Stimulated activated CD4-positive, alpha-beta T cell treated with anti-CD3 and anti-CD28 coated beads, Interleukin-2, amount 100 ng/mL, for 4 hours (primary cell): Measurements from ENCODE around the gene ETV1.
A peak's percentile ranks its signal among the peaks of the same experiment; 100 is the strongest.

Experiments used
- DNase-seq: peaks from one replicate; pipeline ENCODE4 v3.0.0-alpha.2; 2020; ENCODE audit warnings: low read depth

Gene ETV1

DNA sequence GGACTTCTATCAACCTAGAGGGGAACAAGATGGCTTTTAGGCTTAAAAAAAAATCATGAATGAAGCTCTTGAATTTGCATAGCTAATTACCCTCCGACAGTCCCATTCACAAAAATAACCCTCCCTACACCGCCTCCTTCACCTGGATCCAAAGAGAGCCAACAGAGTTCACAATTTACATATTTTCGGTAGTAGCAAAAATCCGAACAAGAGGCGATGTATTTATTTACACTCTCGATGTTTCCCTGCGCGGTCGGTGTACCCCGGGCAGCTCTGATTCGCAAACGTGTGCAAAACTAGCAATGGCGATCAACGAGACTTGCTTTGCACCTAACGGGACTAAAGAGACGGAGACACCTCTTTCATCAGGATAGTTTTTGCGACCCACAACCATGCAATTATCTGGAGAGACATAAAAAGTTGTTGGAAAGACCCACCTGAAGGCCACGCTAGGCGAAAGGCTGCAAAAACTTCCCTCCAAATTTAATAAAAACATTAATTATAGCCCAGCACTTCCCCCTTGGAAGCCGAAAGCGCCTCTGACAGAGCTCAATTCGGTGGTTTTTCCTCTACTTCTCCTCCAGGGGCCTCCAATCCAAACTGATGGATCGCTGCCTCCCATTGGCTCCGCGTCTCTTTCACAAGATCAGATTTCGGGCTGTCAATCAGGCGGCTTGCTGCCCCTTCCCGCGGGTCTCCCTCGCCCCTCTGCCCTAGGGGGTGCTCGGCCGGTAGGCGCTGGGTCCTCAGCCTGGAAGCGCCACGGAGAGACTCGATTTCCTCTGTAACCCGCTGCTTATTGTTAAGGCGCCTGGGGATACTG, at the start of gene ETV1:
TSS of gene ETV1 (minus strand) at position 541 of the 823 bp plus-strand sequence. CDS start 614 bp downstream, outside the sequence.
- DNase-seq: no peak

- DNase-seq: no peak
These were observed 34.9 kb upstream of the ETV1 start for GRCh38 chr7:14024406-14024805.

GRCh38 chr7:14023838-14024237, 34.4 kb upstream of the ETV1 start:
- DNase-seq: no peak

- no peak for DNase-seq
These were observed 33.9 kb upstream of the ETV1 start for GRCh38 chr7:14023342-14023741.

- no peak for DNase-seq
These were observed 31.6 kb upstream of the ETV1 start for GRCh38 chr7:14021069-14021468.

GRCh38 chr7:14020339-14020900, 31.0 kb upstream of the ETV1 start:
- DNase-seq: no peak

DNA sequence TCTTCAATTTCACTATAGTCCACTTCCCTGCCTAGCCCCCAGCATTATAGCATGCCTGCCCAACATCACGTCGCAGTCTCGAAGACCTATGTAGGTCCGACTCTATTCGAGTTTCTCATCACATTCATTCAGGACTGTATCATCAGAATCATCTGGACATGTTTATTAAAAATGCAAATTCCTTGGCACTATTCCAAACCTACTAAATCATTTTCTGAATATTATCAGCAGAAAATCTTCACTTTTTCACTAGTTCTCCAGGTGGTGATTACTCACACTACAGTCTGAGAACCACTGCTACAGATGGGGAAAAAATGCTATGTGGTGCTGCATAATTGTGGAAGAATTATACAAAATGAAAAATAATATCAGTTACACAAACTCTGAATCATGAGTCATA, 29.3 kb upstream of the ETV1 start:
- no peak for DNase-seq

DNA sequence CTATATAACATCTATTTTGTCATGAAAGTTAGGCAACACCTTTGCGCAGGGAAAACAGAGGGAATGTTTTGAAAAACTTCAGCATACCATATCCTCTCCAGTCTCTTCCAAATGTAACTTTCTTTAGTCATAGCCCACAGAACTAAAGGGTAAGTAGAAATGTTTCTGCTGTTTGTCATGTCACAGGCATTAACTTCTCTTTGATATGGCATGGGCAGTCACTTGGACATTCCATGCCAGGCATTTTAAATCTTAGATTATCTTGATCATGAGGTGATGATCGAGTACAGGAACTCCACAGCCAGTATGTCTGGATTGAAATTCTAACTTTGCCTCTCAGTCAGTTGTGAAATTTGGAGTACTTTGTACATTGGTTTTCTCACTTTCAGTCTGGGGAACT, 27.5 kb upstream of the ETV1 start:
- no peak for DNase-seq

DNA sequence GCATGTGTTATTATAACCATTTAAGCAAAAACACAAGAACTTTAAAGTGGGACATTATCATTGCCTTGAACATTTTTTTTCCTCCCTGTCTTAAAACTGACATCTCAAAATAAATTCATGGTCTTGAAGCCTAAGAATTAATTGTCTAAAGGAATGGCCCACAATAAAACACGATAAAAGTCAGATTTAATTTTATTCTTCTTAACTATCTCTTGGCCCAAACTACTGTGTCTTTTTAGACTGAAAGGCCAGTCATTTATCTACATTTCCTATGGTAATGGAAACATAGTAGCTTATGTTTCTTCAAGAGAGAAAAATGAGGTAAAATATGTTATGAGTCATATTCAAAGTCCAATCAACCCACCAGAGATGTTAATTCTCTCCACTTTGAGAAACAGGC, 24.4 kb upstream of the ETV1 start:
- DNase-seq: no peak

DNA sequence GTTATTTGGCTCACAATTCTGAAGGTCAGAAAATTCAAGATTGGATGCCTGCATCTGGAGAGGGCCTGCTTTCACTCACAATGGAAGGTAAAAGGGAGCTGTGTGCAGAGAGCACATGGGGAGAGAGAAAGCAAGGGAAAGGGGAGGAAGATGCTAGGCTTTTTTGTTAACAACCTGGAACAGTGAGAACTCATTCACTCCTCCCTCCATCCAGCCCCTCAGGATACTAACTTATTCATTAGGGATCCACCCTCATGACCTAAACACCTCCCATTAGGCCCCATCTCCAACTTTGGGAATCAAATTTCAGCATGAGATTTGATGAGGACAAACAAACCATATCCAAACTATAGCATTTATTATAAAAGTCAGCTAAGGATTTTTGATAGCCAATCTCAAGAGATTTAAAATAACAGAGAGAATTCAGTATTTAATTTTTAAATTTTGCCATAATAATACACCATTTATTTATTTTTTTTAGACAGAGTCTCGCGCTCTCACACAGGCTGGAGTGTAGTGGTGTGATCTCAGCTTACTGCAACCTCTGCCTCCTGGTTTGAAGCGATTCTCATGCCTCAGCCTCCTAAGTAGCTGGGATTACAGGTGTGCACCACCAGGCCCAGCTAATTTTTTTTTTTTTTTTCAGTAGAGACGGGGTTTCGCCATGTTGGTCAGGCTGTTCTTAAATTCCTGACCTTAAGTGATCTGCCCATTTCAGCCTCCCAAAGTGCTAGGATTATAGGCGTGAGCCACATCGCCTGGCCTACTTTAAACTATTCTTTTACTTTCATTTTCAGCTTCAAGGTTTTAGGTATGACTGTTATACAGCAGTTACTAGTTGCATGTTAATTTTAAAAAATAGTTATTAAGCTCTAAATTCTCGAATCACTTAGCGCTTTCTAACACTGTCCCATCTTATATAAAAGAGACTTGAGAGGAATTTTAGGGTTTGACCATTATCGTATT, 20.3 kb upstream of the ETV1 start:
- no peak for DNase-seq

DNA sequence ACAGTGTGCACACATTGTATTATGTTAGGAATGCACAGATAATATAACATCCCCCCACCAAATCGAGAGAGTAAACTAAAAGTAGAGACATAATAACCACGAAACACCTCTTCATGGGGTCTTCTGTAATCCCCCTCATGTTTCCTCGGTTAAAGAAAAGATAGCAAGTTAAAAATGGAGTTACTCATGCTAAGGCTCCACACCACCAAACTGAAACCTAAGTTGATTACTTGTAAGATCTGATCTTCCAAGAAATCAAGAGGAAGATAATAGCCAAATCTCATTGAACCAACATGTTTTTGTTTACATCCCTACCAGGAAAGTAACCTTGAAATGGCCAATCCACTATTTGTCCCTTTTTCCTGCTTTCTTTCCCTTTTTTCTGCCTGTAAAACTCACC, 11.7 kb upstream of the ETV1 start:
- no peak for DNase-seq

- DNase-seq: no peak
These were observed 10.8 kb upstream of the ETV1 start for GRCh38 chr7:14000247-14000646.

GRCh38 chr7:13998866-13999265, 9.4 kb upstream of the ETV1 start:
- no peak for DNase-seq

DNA sequence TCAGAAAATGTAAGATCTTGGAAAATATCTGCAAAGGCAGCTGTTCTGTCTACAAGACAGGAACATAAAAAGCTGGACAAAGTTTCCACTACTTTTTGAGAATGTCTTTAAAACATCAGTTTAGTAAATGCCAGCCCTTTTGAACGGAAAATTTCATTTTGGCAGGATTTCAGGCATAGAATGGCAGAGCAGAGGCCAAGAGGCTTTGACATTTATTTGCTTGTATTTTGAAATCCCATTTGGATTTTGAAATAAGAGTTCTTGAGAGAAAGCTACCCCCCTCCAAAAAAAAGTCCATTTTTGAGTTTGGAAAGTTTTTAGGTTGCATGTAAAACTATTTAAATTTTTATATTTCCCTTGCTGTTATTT, 3.1 kb upstream of the ETV1 start:
- DNase-seq: no peak

GRCh38 chr7:13991791-13992595, 2.5 kb upstream of the ETV1 start:
- no peak for DNase-seq

DNA sequence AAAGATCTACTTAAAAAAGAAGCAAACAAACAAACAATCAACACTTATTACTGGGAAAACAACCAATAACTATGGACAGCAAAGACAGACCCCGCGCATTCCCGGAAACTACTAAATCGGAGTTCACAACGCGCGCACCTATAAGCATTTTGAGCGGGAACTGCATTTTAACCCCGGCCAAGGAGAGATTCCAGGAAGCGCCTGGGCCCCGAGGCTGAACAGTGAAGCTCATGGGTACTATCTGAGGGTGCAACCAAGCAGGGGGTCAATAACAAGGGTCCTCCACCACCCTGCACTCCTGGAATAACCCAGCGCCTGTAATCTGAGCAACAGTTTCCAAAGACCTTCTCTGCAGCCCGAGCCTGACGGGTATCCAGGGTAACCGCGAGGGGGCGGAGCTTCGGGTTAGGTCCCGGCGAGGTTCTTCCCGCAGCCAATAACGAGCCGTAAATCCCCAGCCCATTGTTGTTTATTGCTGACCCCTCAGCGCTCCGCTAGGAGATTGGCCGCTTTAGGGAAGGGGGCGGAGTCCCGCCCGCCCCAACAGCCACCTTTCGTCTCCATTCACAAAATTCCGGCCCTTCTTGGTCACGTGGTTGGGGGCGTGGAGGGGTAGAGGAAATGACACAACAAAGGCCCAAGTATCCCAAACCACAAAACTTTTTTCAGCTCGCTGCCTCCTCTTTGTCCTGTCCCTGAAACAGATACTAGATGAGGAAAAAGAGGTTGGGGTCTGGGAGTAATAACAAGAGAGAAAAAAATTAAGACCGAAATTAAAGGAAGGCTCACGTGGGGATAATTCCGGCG, 1.7 kb upstream of the ETV1 start:
- peak; percentile 25 for DNase-seq

GRCh38 chr7:13990319-13990983, 985 bp upstream of the ETV1 start:
- DNase-seq: no peak

- DNase-seq: no peak
These were observed 461 bp upstream of the ETV1 start for GRCh38 chr7:13989949-13990305.

GRCh38 chr7:13988731-13989125, 738 bp downstream of the ETV1 start:
- no peak for DNase-seq

DNA sequence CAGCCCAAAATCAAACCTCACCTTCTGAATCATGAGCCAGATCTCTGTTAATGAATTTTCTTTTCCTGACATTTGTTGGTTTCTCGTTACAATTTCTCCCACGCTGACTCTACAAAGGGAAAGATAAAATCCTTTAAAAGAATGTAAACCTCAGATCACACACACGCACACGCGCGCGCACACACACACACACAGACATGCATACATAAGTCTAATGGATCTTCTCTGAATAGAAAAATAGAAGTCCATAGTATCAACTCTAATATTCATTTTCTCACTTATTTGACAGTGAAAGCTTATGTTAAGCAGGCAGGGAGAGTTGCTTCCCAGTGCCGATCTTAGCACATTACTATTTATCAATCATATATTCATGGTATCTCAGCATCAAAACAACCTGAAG, 1.4 kb downstream of the ETV1 start:
- no peak for DNase-seq

DNA sequence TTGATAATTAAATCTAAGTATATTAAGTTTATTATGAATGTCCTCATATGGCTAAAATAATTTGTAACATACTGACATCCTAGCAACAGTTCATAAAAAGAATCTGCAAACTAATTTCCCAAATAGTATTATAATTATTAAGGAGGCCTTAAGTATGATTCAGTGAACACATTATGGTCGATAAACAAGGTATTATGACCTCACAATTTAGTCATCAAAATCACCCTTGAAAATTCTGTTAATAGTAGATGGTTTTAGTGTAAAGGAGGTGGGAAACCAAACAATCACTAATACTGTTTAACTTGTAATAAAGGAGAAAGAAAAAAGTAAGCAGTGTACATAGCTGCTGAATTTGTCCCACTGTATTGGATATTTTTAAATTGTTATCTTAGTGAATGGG, 2.1 kb downstream of the ETV1 start:
- DNase-seq: no peak
